ENCODE data around the gene SEPTIN11.

GRCh38 chr4:76950956-76951671 is 1.6 kb downstream of the SEPTIN11 start:
- TF ChIP-seq CTCF (conservative IDR thresholded peaks at IDR 0.05; ENCODE audit: low read depth, low read length) (no peak), EZH2 (IDR thresholded peaks at IDR 0.05; ENCODE audit: borderline replicate concordance, low read depth, low read length, poor library complexity, severe bottlenecking) (no peak)
